Stimulated activated CD8-positive, alpha-beta memory T cell treated with anti-CD3 and anti-CD28 coated beads, Interleukin-12 subunit alpha, Interleukin-12 subunit beta, amount 100 ng/mL, for 4 hours (primary cell): ENCODE results near the gene ALDH7A1.

Experiments
- DNase-seq: peaks from one replicate; pipeline ENCODE4 v3.0.0-alpha.2; 2020; ENCODE audit warnings: low read depth

Gene ALDH7A1

DNA sequence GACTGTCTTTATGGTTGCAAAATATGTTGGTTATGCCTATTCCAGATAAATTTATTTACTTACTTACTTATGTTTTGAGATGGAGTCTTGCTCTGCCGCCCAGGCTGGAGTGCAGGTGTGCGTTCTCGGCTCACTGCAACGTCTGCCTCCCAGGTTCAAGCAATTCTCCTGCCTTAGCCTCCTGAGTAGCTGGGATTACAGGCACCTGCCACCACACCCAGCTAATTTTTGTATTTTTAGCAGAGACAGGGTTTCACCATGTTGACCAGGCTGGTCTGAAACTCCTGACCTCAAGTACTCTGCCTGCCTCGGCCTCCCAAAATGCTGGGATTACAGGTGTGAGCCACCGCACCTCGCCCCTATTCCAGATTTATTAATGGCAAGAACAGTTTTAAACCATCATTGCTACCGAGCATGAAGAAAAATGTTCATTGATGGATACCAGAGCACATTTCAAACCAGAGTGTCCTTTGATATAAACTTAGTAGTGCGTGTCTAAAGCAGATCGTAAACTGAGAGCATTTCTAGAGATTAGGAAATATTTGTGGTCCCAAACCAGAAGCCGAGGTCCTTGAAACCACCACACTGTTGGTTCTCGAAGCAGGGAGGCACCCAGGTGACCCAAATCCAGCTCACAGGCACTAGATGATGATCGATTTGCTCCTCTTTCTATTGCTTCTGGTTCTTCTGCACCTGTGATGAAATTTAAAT lies 86.6 kb downstream of the ALDH7A1 start:
- DNase-seq, result no peak

DNA sequence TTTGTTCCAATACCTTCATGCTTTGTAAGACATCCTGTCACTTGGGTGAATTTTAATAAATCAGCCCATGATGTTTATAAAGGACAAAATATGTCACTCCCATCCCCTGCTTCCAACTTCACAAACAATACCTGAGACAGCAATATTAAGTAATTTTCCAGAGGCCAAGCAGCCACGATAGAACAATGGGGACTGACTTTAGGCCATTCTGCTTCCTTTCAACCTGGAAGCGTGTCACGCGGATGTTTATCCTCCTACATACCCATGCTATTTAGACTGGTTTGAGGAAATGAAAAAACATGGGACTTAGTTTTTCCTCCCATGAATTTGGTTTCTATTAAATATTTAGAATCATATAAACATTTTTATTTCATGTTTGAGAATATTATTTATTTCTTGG lies 88.9 kb downstream of the ALDH7A1 start:
- DNase-seq, result no peak

DNA sequence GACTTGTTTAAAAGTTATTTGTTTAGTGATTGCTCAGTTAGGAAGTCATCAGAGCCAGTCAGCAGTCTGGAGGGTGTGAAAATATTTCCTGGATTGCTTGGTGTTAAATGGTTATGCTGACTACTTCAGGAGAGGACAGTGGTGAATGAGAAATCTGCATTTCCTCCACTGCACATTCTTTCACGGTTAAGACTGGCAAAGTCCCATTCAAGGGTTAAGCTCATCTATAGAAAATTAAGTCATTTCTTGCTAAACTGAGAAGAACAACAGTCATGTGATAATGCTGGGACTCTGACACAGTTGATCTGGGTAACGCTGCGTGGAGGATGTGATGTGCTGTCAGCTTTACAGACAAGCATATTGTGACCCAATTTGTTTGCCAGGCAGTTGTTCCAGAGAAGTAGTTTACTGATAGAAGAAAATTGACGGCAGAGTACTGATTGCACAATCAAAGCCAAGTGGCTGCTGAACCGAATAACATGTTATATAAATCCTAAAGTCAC lies 91.4 kb downstream of the ALDH7A1 start:
- no peak for DNase-seq

DNA sequence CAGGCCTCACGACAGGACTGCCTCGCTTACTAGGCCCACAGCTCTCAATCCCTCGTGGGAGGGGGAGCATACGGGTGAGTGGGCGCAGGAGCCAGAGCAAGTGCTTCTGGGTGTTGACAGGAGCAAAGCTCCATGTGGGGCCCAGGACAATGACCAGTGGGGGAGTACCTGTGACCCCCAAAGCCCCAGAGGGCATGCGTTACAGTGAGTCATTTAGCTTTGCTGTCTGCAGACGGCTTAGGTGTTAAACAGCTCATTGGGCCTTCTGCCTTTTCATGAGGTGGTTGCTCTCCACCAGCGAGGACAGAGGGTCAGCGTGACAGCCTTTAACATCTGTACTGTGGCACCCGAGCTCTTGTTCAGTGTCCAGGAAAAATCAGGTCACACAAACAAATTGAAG lies 93.6 kb downstream of the ALDH7A1 start:
- DNase-seq, result no peak

DNA sequence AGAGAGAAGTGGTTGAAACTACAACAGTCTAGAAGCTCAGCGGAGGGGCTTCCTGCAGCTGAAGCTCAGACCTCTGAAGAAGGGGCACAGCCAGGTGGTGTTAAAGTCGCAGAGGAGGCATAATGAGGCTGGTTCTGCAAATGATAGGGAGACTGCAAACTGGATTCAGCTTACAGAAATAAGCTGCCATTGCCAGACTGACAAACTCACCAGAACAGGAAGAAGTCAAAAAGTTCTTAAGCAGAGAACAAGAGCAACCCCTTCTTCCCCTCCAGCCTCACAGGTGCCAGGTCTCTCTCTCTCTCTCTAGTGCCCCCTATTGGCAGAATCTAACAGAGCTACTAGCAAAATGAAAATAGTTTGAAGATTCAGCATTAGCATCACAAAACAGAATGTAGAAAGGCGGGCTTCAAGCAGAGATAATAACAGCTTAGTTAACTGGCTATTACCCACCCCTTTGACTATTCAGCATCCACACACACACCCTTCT lies 95.1 kb downstream of the ALDH7A1 start:
- no peak for DNase-seq

DNA sequence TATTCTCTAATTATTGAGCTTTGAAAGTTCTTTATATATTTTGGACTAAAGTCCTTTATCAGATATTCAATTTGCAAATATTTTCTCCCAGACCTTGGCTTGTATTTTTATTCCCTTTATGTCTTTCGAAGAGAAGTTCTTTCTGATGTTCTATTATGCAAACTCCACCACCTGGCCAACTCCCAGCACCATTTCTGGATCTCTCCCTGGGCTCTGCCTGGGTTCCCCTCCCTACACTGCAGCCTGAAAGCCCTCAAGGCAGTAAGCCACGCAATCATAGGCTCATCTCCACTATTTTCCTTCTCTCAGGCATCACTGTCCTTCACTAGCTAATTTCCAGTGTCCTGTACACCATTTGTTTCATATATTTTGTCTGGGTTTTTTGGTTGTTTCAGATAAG lies 95.7 kb downstream of the ALDH7A1 start:
- no peak for DNase-seq

DNA sequence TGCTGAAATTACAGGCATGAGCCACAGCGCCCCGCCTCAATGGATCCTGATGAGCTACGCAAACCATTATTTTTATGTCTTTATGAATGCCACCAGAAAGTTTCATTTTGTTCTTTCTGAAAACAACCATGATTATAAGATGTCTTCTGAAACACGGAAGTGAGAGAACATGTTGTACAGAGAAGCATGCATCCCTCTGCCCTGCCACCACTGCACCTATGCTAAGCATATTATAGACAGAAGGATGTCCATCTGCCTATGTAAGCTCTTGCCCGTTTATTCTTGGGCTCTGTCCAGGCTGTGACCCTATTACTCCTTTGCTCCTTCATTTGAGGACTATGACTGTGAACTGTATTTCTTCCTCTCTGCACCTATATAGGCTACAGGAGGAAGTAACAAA lies 97.5 kb downstream of the ALDH7A1 start:
- no peak for DNase-seq

DNA sequence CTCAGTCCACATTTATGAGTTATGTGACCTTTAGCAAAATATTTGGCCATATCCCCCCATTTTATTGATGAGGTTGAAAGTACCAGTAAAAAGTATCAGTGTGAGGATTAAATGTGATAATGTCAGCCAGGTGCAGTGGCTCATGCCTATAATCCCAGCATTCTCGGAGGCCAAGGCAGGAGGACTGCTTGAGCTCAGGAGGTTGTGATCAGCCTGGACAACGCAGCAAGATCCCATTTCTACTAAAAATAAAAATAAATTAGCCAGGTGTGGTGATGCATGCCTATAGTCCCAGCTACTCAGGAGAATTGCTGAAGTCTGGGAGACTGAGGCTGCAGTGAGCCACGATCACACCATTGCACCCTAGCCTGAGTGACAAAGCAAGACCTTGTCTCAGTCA lies 100.6 kb downstream of the ALDH7A1 start:
- no peak for DNase-seq

DNA sequence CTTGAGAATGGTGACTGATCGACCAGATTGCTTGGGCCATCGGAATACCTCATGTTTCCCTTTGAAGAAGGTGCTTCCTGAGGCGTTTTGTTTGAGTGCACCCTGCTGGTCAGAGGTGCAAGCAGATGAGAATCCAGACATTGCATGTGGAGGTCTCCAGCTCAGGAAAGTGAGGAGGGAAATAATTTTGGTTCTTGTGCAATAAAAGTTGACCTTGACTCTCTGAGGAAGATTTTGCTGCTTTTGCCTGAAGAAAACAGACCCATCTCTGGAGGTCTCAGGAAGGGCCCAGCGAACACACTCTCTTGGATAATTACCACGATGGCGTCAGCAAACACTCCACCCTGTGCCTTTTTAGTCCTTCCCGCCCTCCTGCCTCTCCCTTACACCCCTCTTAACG lies 102.1 kb downstream of the ALDH7A1 start:
- DNase-seq, result no peak

DNA sequence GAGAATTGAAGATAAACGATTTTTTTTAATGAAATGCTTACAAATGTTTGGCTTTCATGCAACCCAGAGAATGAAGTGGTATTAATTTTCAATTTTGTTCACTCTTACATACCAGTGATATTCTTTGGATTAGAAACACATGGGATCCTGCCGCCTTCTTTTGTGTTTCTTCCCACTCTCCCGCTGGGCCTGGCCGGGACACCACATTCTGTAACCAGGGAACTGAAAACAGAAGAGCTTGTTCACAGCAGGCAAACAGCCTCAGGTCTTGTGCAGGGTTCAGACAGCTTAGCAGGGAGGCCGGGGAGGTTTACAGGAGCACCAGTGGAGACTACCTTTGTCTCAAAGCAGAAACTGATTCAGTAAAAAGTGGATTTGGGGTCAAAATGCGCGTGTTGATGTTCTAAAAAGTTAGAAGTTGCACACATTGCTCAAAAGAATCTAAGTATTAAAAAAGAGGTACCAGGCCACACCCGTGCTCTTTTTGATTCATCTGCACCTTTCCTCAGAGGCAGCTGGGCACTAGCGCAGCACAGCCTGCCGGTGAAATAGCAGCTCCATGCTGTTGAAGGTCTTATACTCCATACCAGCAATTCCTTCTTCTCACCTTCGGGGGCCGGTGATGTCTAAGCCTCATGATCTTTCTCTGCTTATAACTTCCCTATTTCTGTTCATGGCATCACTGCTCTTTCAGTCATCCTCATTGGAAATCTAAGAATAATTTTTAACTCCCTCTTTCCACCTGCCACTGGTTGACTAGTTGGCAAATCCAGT lies 104.7 kb downstream of the ALDH7A1 start:
- no peak for DNase-seq

DNA sequence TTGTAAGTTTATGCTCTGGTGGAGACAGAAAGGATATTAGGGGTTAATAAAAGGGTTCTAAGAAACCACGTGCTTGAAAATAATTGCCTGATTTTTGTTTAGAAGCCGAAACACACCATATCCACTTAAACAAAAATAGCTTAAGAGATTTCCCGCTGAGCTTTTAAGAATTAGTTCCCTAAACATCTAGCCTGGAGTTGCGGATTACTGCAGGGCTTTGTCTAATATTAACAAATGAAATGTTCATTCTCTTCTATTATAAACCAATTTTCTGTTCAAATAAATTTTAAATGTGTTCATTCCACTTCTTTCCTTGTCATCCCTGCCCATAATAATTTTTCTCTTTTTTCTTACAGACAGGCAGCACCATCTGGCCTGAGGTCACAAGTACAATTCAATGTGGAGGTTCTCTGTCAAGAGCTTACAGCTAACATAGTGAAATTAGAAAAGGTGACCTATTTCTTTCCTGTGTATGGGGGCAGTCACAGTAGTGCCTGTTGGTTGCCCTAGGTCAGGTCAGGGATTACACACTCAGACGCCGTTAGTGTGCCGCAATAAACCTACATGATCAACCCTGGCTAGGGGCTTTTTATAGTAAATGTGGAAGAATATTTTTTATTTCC lies 106.5 kb downstream of the ALDH7A1 start:
- DNase-seq, result no peak

DNA sequence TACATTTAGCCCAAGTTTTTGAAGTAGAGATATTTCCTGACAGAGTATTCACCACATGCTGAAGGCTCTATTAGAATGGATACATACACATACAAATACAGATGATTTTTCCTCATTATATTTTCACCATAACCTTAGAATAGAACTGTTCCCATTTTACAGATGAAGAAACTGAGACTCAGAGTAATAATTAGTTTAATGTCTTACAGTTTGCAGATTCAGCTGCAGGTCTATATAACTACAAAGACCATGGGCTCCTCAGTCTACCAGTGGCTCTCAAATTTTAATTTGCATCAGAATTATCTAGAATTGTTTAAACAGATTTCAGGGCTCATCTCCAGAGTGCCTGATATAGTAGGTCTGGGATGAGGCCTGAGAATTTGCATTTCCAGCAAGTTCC lies 107.4 kb downstream of the ALDH7A1 start:
- no peak for DNase-seq

DNA sequence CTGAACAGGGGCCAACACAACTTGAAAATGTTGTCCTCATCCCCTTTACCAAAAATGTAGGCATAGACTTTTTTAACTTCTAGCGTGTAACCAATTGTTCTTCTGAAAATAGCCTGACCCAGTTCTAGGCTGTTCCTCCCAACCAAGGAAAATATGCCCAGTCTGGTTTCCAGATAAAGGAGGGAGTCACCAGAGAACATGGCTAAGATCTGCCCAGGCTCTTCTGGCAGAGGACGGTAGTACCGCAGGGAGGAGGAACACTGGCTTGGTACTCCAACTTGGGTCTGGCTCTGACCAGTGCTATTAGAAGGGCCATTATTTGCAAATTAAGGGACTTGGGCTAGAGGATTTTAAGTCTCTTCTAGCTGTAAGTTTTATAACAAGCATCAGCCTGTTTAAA lies 108.7 kb downstream of the ALDH7A1 start:
- DNase-seq, result no peak

DNA sequence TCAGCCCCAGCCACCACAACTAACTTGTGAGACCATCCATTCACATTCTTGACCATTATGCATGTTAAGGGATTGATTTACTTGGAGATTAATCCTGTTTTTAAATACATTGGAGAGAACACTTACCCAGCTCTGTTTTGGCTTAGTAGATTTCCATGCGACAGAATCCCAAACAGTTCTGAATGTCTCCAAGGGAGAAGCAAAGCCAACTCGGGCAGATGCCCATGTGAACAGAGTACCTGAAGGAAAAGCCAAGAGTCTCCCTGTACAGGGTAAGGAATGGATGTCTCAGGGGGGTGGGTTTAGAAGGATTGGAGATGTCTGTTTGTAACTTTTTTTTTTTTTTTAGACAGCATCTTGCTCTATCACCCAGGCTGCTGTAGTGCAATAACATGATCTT lies 110.8 kb downstream of the ALDH7A1 start:
- DNase-seq, result no peak

DNA sequence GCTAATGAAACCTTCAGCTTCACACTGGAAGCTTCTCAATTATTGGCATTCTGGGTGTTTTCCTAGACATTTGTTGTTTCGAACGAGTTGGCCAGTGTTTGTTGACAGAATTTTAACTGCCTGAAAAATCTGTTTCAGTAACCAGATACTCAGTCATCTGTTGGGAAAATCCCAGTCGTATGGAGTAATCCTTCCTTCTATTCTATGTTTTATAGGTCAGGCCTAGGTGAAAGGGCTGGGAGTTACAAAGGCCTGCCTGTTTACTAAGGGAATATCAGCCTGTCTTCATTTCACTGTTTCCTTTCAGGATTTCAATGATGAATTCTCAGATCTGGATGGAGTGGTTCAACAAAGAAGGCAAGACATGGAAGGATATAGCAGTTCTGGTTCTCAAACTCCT lies 111.9 kb downstream of the ALDH7A1 start:
- DNase-seq, result no peak

DNA sequence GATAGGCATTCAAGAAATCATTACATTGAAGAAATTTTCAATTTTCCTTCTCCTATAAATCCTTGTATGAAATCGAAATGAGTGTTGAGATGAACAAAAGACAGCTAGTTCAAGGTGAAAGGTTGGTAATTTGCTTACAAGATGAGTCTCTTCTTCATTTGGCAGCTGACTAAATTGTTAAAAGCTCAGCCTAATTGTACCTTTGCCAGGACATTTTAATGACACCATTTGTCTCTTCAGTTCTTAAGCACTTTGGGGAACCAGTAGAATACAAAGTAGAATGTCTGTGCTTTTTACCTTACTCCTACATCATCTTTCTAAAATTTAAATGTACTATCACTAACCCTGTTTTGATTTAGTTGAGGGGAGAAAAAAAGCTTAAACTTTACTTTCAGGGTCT lies 112.4 kb downstream of the ALDH7A1 start:
- DNase-seq, result no peak

DNA sequence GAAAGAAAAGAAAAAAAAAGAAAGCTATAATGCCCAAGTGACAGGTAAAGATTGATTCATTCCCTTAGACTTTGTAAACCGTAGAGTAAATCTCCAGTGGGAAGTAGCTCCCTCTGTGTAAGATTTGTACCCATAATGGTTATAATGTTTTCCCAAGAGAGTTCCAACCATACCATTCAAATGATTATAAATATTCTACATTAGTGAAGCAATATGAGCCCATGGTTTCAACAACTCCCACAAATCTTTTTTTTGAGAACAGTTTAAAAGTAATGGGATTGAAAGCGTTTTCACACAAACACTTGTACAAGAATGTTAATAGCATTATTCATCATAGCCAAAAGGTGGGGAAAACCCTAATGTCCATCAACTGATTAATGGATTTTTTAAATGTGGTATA lies 113.8 kb downstream of the ALDH7A1 start:
- no peak for DNase-seq
